ENCODE results near the gene MAP2K7.

MAP2K7 gene

DNA sequence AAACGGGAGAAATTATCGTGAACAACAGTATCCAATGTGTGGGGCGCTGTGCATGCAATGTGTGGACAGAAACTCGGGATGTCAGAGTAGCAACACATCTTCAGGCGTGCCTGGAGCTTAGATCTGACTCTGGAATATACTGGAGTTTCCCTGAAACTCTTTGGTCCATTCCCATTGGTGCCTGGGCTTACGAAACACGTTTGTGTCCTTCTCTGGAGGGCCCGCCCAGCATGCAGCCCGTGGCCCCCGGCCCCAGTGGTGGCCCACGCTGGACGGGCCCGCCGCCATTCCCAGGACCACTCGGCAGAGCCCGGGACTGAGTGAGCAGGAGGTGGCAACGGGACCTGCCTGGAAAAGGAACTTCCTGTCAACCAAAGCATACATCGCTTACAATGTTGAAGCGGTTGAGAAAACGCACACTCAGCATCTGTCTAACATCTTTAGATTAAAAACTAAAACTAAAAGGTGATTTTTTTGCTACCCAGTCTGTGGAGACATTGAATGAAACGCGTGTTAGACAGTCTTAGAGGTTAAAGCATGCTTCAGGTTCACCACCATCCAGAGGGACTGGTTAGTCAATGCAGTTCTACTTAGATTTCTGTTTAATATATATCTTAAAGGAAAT lies 59.1 kb downstream of the MAP2K7 start:
- TF ChIP-seq, protein P1, sequence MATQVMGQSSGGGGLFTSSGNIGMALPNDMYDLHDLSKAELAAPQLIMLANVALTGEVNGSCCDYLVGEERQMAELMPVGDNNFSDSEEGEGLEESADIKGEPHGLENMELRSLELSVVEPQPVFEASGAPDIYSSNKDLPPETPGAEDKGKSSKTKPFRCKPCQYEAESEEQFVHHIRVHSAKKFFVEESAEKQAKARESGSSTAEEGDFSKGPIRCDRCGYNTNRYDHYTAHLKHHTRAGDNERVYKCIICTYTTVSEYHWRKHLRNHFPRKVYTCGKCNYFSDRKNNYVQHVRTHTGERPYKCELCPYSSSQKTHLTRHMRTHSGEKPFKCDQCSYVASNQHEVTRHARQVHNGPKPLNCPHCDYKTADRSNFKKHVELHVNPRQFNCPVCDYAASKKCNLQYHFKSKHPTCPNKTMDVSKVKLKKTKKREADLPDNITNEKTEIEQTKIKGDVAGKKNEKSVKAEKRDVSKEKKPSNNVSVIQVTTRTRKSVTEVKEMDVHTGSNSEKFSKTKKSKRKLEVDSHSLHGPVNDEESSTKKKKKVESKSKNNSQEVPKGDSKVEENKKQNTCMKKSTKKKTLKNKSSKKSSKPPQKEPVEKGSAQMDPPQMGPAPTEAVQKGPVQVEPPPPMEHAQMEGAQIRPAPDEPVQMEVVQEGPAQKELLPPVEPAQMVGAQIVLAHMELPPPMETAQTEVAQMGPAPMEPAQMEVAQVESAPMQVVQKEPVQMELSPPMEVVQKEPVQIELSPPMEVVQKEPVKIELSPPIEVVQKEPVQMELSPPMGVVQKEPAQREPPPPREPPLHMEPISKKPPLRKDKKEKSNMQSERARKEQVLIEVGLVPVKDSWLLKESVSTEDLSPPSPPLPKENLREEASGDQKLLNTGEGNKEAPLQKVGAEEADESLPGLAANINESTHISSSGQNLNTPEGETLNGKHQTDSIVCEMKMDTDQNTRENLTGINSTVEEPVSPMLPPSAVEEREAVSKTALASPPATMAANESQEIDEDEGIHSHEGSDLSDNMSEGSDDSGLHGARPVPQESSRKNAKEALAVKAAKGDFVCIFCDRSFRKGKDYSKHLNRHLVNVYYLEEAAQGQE (IDR thresholded peaks at IDR 0.05; ENCODE audit: insufficient replicate concordance, low read depth) = no peak
- TF ChIP-seq, protein P2, sequence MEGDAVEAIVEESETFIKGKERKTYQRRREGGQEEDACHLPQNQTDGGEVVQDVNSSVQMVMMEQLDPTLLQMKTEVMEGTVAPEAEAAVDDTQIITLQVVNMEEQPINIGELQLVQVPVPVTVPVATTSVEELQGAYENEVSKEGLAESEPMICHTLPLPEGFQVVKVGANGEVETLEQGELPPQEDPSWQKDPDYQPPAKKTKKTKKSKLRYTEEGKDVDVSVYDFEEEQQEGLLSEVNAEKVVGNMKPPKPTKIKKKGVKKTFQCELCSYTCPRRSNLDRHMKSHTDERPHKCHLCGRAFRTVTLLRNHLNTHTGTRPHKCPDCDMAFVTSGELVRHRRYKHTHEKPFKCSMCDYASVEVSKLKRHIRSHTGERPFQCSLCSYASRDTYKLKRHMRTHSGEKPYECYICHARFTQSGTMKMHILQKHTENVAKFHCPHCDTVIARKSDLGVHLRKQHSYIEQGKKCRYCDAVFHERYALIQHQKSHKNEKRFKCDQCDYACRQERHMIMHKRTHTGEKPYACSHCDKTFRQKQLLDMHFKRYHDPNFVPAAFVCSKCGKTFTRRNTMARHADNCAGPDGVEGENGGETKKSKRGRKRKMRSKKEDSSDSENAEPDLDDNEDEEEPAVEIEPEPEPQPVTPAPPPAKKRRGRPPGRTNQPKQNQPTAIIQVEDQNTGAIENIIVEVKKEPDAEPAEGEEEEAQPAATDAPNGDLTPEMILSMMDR (IDR thresholded peaks at IDR 0.05; ENCODE audit: insufficient read depth, low read length) = no peak
- TF ChIP-seq SPI1 (IDR thresholded peaks at IDR 0.05; ENCODE audit: borderline replicate concordance, low read depth) (no peak), GABPA (IDR thresholded peaks at IDR 0.05; ENCODE audit: low read depth) (no peak), POLR2AphosphoS5 (IDR thresholded peaks at IDR 0.05; ENCODE audit: low read depth) (no peak)
- no peaks in the 10 kb centered on the region for H3K27me3 ChIP-seq (ENCODE audit: insufficient read depth, poor library complexity, severe bottlenecking)
- no peak for DNase-seq (ENCODE audit: low read depth in 1 of 2, low spot score in 1 of 2)
- H3K4me3 ChIP-seq (replicated peaks; ENCODE audit: insufficient read depth, low read length) = no peak overlapping the region
- no peak overlapping the region; the same call in 1 of the 2 replicates for H3K27ac ChIP-seq (replicated peaks)

DNA sequence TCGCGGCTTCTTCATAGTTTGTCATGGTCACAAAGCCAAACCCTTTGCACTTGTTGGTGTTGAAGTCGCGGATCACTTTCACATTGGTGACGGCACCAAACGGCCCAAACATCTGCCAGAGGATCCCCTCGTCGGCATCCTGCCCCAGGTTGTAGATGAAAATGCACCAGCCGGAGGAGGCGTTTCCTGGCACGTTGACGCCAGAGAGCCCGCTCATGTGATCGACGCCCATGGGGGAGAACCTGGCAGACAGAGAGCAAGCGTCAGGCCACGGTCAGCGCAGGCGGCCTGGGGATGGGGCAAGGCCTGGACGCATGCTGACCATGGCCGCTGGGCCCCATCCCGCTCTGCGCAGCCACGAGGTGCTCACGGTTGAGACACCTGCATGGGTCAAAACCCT lies 59.9 kb downstream of the MAP2K7 start:
- DNase-seq (ENCODE audit: low read depth in 1 of 2, low spot score in 1 of 2) = no peak
- TF ChIP-seq POLR2AphosphoS5 (IDR thresholded peaks at IDR 0.05; ENCODE audit: low read depth) (no peak), GABPA (IDR thresholded peaks at IDR 0.05; ENCODE audit: low read depth) (no peak), SPI1 (IDR thresholded peaks at IDR 0.05; ENCODE audit: borderline replicate concordance, low read depth) (no peak)
- TF ChIP-seq, protein P1 (IDR thresholded peaks at IDR 0.05; ENCODE audit: insufficient replicate concordance, low read depth) = no peak
- TF ChIP-seq, protein P2 (IDR thresholded peaks at IDR 0.05; ENCODE audit: insufficient read depth, low read length) = no peak
- H3K4me3 ChIP-seq (replicated peaks; ENCODE audit: insufficient read depth, low read length) = no peak overlapping the region
- no peaks in the 10 kb centered on the region for H3K27me3 ChIP-seq (ENCODE audit: insufficient read depth, poor library complexity, severe bottlenecking)
- H3K27ac ChIP-seq (replicated peaks) = no peak overlapping the region
